Frontal cortex (tissue), 4 donors: ENCODE measurements around the gene UBE2K. TPM values are rescaled to one million over a fixed set of nuclear protein-coding genes. Genes with fewer than 3 reads are reported as not detected.
A peak's percentile ranks its signal among the peaks of the same experiment; 100 is the strongest.
"Not testable (repeated sequence)": the region's sequence is repeated elsewhere in the genome, so short reads cannot be mapped to it uniquely, and the experiment has no call there.

Experiments used
- DNase-seq, 2 donors: peaks; one replicate each; pipeline ENCODE4 v3.0.0; 2012; ENCODE audit warnings: low spot score in 2 of 2
- FAIRE-seq: peaks from 2 replicates; lab custom pipeline; 2012; peaks lifted over from hg19 to GRCh38; lab: Jason Lieb, UNC
- total RNA-seq: library from RNA; depleted of rRNA; stranded (reverse); fragments of >200 nt; gene quantifications from one replicate; pipeline ENCODE4 v1.2.3, GENCODE V29; 2014
- donor health status: control.
- donor health status: control.
- donor health status: control.

UBE2K gene
- total RNA-seq, 1 donor from 2014 or later: 93.8 TPM

DNA sequence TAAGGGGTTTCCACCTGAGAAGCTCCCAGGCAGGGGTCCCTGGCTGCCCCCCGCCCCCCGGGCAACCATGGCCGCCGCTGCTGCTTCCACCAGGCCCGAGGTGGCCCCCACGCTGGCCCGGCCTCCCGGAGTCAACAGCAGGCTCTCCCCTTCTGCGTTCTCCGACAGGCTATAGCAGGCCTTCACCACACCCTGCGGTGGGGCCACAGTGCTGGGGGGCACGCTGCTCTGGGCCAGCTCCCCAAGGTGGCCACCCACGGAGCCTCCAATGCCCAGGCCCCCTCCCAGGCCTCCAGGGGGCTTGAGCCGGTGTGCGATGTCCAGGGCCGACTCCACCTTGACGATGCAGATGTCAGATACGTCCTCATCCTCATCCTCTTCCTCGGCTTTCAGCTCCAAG, 72.5 kb downstream of the UBE2K start:
- DNase-seq (no peak), FAIRE-seq (no peak)

GRCh38 chr4:39770969-39771724, 73.2 kb downstream of the UBE2K start:
- DNase-seq (no peak), FAIRE-seq (no peak)

GRCh38 chr4:39781988-39782387, 84.1 kb downstream of the UBE2K start:
- FAIRE-seq: peak; percentile 23
- DNase-seq: not testable (repeated sequence)

GRCh38 chr4:39785083-39785482, 87.1 kb downstream of the UBE2K start:
- FAIRE-seq (no peak), DNase-seq (no peak)

DNA sequence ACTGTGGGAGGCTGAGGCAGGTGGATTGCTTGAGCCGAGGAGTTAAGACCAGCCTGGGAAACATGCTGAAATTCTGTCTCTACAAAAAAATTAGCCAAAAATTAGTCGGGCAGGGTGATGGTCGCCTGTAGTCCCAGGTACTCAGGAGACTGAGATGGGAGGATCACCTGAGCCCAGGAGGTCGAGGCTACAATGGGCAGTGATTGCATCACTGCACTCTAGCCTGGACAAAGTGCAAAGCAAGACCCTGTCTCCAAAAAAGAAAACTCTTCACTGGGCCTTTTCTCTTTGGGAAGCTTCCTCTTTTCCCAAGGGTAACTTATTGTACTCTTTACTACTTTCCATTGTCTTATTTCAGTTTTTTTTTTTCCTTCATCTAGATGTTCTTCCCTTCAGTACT, 88.9 kb downstream of the UBE2K start:
- DNase-seq (no peak), FAIRE-seq (no peak)

- FAIRE-seq: no peak
Observed at GRCh38 chr4:39792128-39792527, 94.2 kb downstream of the UBE2K start.

DNA sequence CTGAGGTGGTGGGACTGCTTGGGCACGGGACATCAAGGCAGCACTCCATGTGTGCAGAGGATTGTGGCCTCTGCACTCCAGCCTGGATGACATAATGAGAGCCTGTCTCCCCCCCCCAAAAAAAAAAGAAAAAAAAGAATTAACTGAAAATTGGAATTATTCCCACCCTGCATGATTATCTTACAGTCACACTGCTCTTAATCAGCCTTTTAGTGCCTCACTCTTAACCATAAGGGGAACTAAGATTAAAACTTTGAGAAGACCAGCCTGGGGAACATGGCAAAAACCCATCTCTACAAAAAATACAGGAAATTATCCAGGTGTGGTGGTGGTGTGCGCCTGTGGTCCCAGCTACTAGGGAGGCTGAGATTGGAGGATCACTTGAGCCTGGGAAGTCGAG, 94.6 kb downstream of the UBE2K start:
- no peak for DNase-seq
- FAIRE-seq: no peak

More at GRCh38 chr4:39792128-39792527, 94.2 kb downstream of the UBE2K start:
- DNase-seq: no peak

DNA sequence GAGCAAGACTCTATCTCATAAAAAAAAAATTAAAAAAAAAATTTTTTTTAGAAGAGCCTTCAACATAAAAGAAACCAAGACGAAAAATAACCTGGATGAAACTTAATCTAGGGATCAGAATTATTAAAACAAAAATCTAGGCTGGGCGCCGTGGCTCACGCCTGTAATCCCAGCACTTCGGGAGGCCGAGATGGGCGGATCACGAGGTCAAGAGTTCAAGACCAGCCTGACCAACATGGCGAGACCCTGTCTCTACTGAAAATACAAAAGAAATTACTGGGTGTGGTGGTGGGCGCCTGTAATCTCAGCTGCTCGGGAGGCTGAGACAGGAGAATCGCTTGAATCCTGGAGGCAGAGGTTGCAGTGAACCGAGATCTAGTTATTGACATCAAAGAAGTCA, 95.0 kb downstream of the UBE2K start:
- not testable (repeated sequence) for FAIRE-seq, DNase-seq

GRCh38 chr4:39802005-39802404, 104.1 kb downstream of the UBE2K start:
- DNase-seq (no peak), FAIRE-seq (no peak)

GRCh38 chr4:39808231-39808749, 110.4 kb downstream of the UBE2K start:
- FAIRE-seq: no peak
- DNase-seq: no peak

GRCh38 chr4:39812500-39812899, 114.6 kb downstream of the UBE2K start:
- FAIRE-seq (no peak), DNase-seq (no peak)

- FAIRE-seq: not testable (repeated sequence)
Observed at GRCh38 chr4:39813033-39813432, 115.1 kb downstream of the UBE2K start.

DNA sequence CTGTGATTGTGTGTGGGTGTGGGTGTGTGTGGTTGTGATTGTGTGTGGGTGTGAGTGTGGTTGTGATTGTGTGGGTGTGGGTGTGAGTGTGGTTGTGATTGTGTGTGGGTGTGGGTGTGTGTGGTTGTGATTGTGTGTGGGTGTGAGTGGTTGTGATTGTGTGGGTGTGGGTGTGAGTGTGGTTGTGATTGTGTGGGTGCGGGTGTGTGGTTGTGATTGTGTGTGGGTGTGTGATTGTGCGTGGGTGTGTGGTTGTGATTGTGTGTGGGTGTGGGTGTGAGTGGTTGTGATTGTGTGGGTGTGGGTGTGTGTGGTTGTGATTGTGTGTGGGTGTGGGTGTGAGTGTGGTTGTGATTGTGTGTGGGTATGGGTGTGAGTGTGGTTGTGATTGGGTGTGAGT, 115.8 kb downstream of the UBE2K start:
- not testable (repeated sequence) for FAIRE-seq, DNase-seq

More at GRCh38 chr4:39813033-39813432, 115.1 kb downstream of the UBE2K start:
- DNase-seq: not testable (repeated sequence)

GRCh38 chr4:39814403-39815185, 116.7 kb downstream of the UBE2K start:
- FAIRE-seq: no peak
- no peak for DNase-seq

DNA sequence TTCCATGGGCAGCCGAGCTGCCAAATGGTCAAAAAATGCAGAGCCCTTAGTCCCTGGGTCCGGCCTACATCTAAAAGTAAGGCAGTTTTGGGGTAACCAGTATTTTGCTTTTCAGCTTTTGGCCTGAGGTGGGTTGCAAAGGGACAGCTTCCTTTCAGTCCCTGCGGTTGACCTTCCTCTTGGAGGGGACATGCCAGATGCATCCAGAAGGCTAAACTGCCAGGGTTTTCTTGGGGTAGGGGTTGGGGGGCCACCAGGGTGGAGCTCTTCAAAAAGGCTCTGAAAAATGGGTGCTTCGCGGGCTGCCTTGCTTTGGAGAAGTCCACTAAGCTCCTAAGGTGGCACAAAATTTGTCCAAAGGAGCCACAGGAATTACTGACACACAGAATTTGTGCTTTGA, 120.7 kb downstream of the UBE2K start:
- no peak for DNase-seq
- no peak for FAIRE-seq

GRCh38 chr4:39820186-39820585, 122.2 kb downstream of the UBE2K start:
- DNase-seq (no peak), FAIRE-seq (no peak)

GRCh38 chr4:39821951-39822350, 124.0 kb downstream of the UBE2K start:
- DNase-seq (no peak), FAIRE-seq (no peak)

- no peak for FAIRE-seq
- DNase-seq: no peak
Observed at GRCh38 chr4:39822662-39823061, 124.7 kb downstream of the UBE2K start.

DNA sequence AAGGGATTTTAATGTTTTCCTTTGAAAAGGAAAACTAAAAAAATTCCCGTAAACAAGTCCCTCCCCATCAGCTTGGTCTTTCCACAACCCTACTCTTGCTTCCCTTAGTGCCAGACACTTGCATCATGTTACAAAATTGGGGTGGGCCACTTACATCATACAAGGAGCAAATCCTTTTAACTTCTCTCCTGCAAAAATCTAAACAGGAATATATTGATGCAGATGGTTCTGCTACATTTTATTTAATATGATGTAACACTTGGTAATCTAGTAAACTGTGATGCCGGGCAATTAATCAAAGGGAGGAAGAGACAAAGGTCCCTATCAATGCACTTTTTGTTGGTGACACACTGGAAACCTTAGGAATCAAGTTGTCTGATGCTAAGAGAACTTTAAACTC, 125.3 kb downstream of the UBE2K start:
- DNase-seq (no peak), FAIRE-seq (no peak)

- FAIRE-seq (no peak), DNase-seq (no peak)
Observed at GRCh38 chr4:39825090-39825489, 127.2 kb downstream of the UBE2K start.

- DNase-seq (no peak), FAIRE-seq (no peak)
Observed at GRCh38 chr4:39825741-39826231, 127.8 kb downstream of the UBE2K start.
